HCT116 (cell line): ENCODE data around the gene SEC14L6. TPM values are rescaled to one million over a fixed set of nuclear protein-coding genes. Genes with fewer than 3 reads are reported as not detected.

Experiments
- ATAC-seq: fragments of 200-7000 bp; cut with Tn5 transposase; 2 replicates; pipeline ENCODE4 v1.9.1; 2020; ENCODE audit warnings: mild to moderate bottlenecking, moderate library complexity
- BruUV-seq: library from RNA; stranded (reverse); fragments of 400-500 nt; replicated peaks from 2 replicates; lab custom pipeline; 2021; lab: Mats Ljungman, UMichigan
- CTCF ChIA-PET: fragments of 300-600 bp; sonication (Branson Sonifier 250); formaldehyde crosslinking; loops from one replicate; lab custom pipeline; 2021; ENCODE audit warnings: antibody characterized with exemption; lab: Charles Lee
- POLR2A ChIA-PET: fragments of 300-600, 350-600 bp; sonication (Branson Sonifier 250); formaldehyde crosslinking; loops from one replicate; lab custom pipeline; 2021; ENCODE audit warnings: antibody characterized with exemption; lab: Charles Lee
- RAD21 ChIA-PET, 2 experiments: fragments of 300-600 bp; sonication (Branson Sonifier 250); formaldehyde crosslinking; loops; one replicate each; lab custom pipeline; 2023; ENCODE audit warnings: low total read pairs in 2 of 2; ENCODE audit not compliant: uncharacterized antibody in 2 of 2, unreplicated experiment in 2 of 2, low non-redundant PET in 1 of 2; lab: Charles Lee
- DNase-seq: peaks from one replicate; pipeline ENCODE4 v3.0.0-alpha.2; 2010; ENCODE audit warnings: low read depth, low spot score
- H2AFZ ChIP-seq: fragments of 200-600 bp; shearing (Covaris generic), sonication (generic); 2 replicates; pipeline ENCODE4 v1.6.1; 2017; ENCODE audit warnings: low read depth, mixed run types, mixed read lengths, antibody characterized with exemption, low read length; ENCODE audit not compliant: poor library complexity, severe bottlenecking
- H3K27ac ChIP-seq: 2 replicates; pipeline ENCODE4 v1.5.1; 2012; ENCODE audit warnings: low read depth, low read length
- H3K27me3 ChIP-seq: fragments of 200-600 bp; sonication (generic); 2 replicates; pipeline ENCODE4 v1.6.1; 2016; ENCODE audit warnings: mixed run types, low read length, mixed read lengths; ENCODE audit not compliant: insufficient read depth
- H3K36me3 ChIP-seq, 2 experiments: fragments of 200-500 bp in 1 of 2; fragments of 200-600 bp in 1 of 2; sonication (Bioruptor generic) in 1 of 2; sonication (generic) in 1 of 2; 2 replicates each; pipeline versions ENCODE4 v1.5.1 to v1.6.1; 2014 to 2016; ENCODE audit warnings: low read length in 2 of 2, inconsistent platforms in 1 of 2, mixed read lengths in 1 of 2, mixed run types in 1 of 2; ENCODE audit not compliant: insufficient read depth in 2 of 2, control insufficient read depth in 1 of 2
- H3K4me1 ChIP-seq, 2 experiments: fragments of 200-600 bp in 1 of 2; sonication (generic) in 1 of 2; 2 replicates each; pipeline versions ENCODE4 v1.5.1 to v1.6.1; 2012 to 2017; ENCODE audit warnings: low read length in 2 of 2, inconsistent platforms in 1 of 2, mild to moderate bottlenecking in 1 of 2, mixed read lengths in 1 of 2, mixed run types in 1 of 2, moderate library complexity in 1 of 2; ENCODE audit not compliant: insufficient read depth in 2 of 2, control insufficient read depth in 1 of 2
- H3K4me2 ChIP-seq: fragments of 200-600 bp; sonication (generic); 2 replicates; pipeline ENCODE4 v1.6.1; 2017; ENCODE audit warnings: mixed run types, low read length, mixed read lengths
- H3K4me3 ChIP-seq, 2 experiments: fragments of 200-600 bp in 1 of 2; sonication (generic) in 1 of 2; replicated peaks in 1 of 2; 2 replicates each; pipeline ENCODE4 v1.5.1; 2011 to 2016; ENCODE audit warnings: low read length in 2 of 2, control low read depth in 1 of 2, low read depth in 1 of 2, mild to moderate bottlenecking in 1 of 2, mixed read lengths in 1 of 2, mixed run types in 1 of 2
- H3K79me2 ChIP-seq: fragments of 200-600 bp; sonication (generic); 2 replicates; pipeline ENCODE4 v1.6.1; 2017; ENCODE audit warnings: mild to moderate bottlenecking, mixed run types, low read length, moderate library complexity, mixed read lengths; ENCODE audit not compliant: insufficient read depth
- H3K9ac ChIP-seq: fragments of 200-600 bp; sonication (generic); 2 replicates; pipeline ENCODE4 v1.6.1; 2016; ENCODE audit warnings: low read length, mixed read lengths
- H3K9me2 ChIP-seq: fragments of 200-600 bp; sonication (generic), shearing (Covaris generic); 2 replicates; pipeline ENCODE4 v1.6.1; 2017; ENCODE audit warnings: mixed run types, mild to moderate bottlenecking, moderate library complexity; ENCODE audit not compliant: insufficient read depth
- H3K9me3 ChIP-seq, 2 experiments: fragments of 200-500 bp in 1 of 2; fragments of 200-600 bp in 1 of 2; sonication (Bioruptor generic) in 1 of 2; sonication (generic) in 1 of 2; 2 replicates each; pipeline ENCODE4 v1.6.1; 2014 to 2017; ENCODE audit warnings: low read length in 2 of 2, mixed read lengths in 2 of 2, inconsistent platforms in 1 of 2, low read depth in 1 of 2, mild to moderate bottlenecking in 1 of 2, mixed run types in 1 of 2, moderate library complexity in 1 of 2; ENCODE audit not compliant: control insufficient read depth in 1 of 2, insufficient read depth in 1 of 2
- H4K20me1 ChIP-seq: fragments of 200-600 bp; sonication (generic), shearing (Covaris generic); 2 replicates; pipeline ENCODE4 v1.6.1; 2017; ENCODE audit warnings: mixed run types, mild to moderate bottlenecking, moderate library complexity; ENCODE audit not compliant: insufficient read depth
- JUND ChIP-seq: IDR thresholded peaks from 2 replicates; pipeline ENCODE4 v1.6.1; 2012
- POLR2A ChIP-seq: IDR thresholded peaks from 2 replicates; pipeline ENCODE4 v1.7.0; 2011; ENCODE audit warnings: borderline replicate concordance; ENCODE audit not compliant: insufficient read depth, insufficient read length; ENCODE audit errors: extremely low read depth
- SP1 ChIP-seq: IDR thresholded peaks from 2 replicates; pipeline ENCODE4 v1.6.1; 2012; ENCODE audit warnings: low read depth
- SRF ChIP-seq: IDR thresholded peaks from 2 replicates; pipeline ENCODE4 v1.6.1; 2012; ENCODE audit warnings: low read depth
- YY1 ChIP-seq: IDR thresholded peaks from 2 replicates; pipeline ENCODE4 v1.6.1; 2011; ENCODE audit warnings: low read length, low read depth, moderate library complexity, mild to moderate bottlenecking; ENCODE audit not compliant: insufficient replicate concordance; ENCODE audit errors: extremely low read depth
- ZNF274 ChIP-seq: fragments of 200-500 bp; sonication (Bioruptor generic); IDR thresholded peaks from 2 replicates; pipeline ENCODE4 v1.6.1; 2014; ENCODE audit warnings: mild to moderate bottlenecking, low read depth, low read length, inconsistent platforms
- intact Hi-C: fragments of 100-400 bp; cut with micrococcal nuclease; formaldehyde crosslinking; loops from 2 replicates; pipeline ENCODE4 v1.10.0; 2022
- total RNA-seq: library from RNA; stranded (reverse); gene quantifications from one replicate; pipeline ENCODE4 v1.2.1, GENCODE V29; 2021; ENCODE audit not compliant: unreplicated experiment
- TF ChIP-seq, protein P1 (sequence below): IDR thresholded peaks from 2 replicates; pipeline ENCODE4 v1.6.1; 2012
- TF ChIP-seq, protein P2 (sequence below): IDR thresholded peaks from 2 replicates; pipeline ENCODE4 v1.6.1; 2011; ENCODE audit warnings: mild to moderate bottlenecking, low read length, moderate library complexity; ENCODE audit not compliant: insufficient replicate concordance; ENCODE audit errors: extremely low read depth

The SEC14L6 gene
- total RNA-seq, 1 experiment from 2014 or later = not detected

DNA sequence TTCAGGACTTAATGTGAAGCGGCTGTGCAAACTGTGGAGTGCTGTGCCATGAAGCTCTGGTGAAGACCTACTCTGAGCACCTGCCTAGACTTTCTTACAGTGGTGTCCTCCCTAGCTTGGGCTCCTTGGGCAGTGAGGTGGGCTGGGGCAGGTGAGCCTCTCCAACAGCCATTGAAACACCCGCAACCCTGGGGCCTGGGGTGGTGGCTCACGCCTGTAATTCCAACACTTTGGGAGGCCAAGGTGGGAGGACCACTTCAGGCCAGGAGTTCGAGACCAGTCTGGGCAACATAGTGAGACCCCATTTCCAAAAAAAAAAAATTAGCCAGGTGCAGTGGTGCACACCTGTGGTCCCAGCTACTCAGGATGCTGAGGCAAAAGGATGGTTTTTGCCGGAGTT lies 60.4 kb downstream of the SEC14L6 start:
- no peaks in the 10 kb centered on the region for H3K9me2 ChIP-seq
- no peak for TF ChIP-seq POLR2A
- no peak for TF ChIP-seq SP1
- TF ChIP-seq YY1 = no peak
- no peak for TF ChIP-seq ZNF274
- TF ChIP-seq, protein P1, sequence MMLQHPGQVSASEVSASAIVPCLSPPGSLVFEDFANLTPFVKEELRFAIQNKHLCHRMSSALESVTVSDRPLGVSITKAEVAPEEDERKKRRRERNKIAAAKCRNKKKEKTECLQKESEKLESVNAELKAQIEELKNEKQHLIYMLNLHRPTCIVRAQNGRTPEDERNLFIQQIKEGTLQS = no peak
- no peak for TF ChIP-seq SRF
- TF ChIP-seq, protein P2, sequence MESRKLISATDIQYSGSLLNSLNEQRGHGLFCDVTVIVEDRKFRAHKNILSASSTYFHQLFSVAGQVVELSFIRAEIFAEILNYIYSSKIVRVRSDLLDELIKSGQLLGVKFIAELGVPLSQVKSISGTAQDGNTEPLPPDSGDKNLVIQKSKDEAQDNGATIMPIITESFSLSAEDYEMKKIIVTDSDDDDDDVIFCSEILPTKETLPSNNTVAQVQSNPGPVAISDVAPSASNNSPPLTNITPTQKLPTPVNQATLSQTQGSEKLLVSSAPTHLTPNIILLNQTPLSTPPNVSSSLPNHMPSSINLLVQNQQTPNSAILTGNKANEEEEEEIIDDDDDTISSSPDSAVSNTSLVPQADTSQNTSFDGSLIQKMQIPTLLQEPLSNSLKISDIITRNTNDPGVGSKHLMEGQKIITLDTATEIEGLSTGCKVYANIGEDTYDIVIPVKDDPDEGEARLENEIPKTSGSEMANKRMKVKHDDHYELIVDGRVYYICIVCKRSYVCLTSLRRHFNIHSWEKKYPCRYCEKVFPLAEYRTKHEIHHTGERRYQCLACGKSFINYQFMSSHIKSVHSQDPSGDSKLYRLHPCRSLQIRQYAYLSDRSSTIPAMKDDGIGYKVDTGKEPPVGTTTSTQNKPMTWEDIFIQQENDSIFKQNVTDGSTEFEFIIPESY = no peak
- TF ChIP-seq JUND = no peak
- ATAC-seq = no peak
- DNase-seq = no peak
- intact Hi-C loops = no loop called here
- H3K27me3 ChIP-seq = no peaks in the 10 kb centered on the region
- H3K4me3 ChIP-seq = no peak overlapping the region
- peaks cover 0 to 7% of the 10 kb centered on the region in 2 experiments; a peak in 2 of 4 replicates for H3K4me1 ChIP-seq
- H3K36me3 ChIP-seq = no peaks in the 10 kb centered on the region
- no TSS peak for BruUV-seq
- ChIA-PET POLR2A (no interaction called here), CTCF (interaction anchor here (0.6 to 1.8 kb wide), 7 partner anchors 9 to 116 kb away, joined by 3 to 5 read pairs (median 4); partner anchors contain the start of gene MTFP1), RAD21 (interaction anchor here in 1 of 2 experiments (1.1 kb wide), 1 partner anchor 41 kb away, joined by 4 read pairs; no protein-coding TSS in a partner anchor)
- no peak overlapping the region for H2AFZ ChIP-seq
- H3K27ac ChIP-seq = no peak overlapping the region; the same call in 1 of the 2 replicates
- no peaks in the 10 kb centered on the region for H4K20me1 ChIP-seq
- no peaks in the 10 kb centered on the region for H3K9me3 ChIP-seq
- H3K9ac ChIP-seq = no peak overlapping the region
- no peaks in the 10 kb centered on the region for H3K79me2 ChIP-seq
- no peak overlapping the region for H3K4me2 ChIP-seq
